ENCODE measurements around the gene HBEGF.
"Not testable (repeated sequence)": the region's sequence is repeated elsewhere in the genome, so short reads cannot be mapped to it uniquely, and the experiment has no call there.

Gene HBEGF

GRCh38 chr5:140344683-140345423 is 1.6 kb downstream of the HBEGF start:
- Histone ChIP-seq H3K4me3 (ENCODE audit: low read depth, low read length) (0 out of 2 replicates have a peak overlapping the region, but pooled peaks have one; percentile 78), H3K4me1 (ENCODE audit: control insufficient read depth, insufficient read depth, low read length) (peaks cover 15% of the 10 kb centered on the region), H3K27ac (ENCODE audit: low read depth, low read length) (no peak overlapping the region), H3K9me3 (ENCODE audit: control insufficient read depth, insufficient read depth, low read depth, low read length) (no peaks in the 10 kb centered on the region), H3K36me3 (ENCODE audit: control insufficient read depth, insufficient read depth, low read length) (no peaks in the 10 kb centered on the region), H3K27me3 (ENCODE audit: control insufficient read depth, insufficient read depth, low read length) (peaks cover 13% of the 10 kb centered on the region), H3K9ac (ENCODE audit: low read length) (no peak overlapping the region)

DNA sequence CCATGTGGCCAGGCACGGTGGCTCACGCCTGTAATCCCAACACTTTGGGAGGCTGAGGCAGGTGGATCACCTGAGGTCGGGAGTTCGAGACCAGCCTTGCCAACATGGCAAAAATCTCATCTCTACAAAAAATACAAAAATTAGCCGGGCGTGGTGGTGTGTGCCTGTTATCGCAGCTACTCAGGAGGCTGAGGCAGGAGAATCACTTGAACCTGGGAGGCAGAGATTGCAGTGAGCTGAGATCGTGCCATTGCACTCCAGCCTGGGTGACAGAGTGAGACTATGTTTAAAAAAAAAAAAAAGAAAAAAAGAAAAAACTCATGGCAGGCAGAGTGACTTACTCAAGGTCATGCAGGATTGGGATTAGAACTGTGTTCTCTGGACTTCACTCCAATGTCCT is 2.6 kb downstream of the HBEGF start:
- Histone ChIP-seq H3K27me3 (ENCODE audit: control insufficient read depth, insufficient read depth, low read length) (peaks cover 13% of the 10 kb centered on the region), H3K4me1 (ENCODE audit: control insufficient read depth, insufficient read depth, low read length) (peaks cover 15% of the 10 kb centered on the region)
- not testable (repeated sequence) for H3K9ac ChIP-seq (ENCODE audit: low read length); H3K27ac ChIP-seq (ENCODE audit: low read depth, low read length); H3K36me3 ChIP-seq (ENCODE audit: control insufficient read depth, insufficient read depth, low read length); H3K4me3 ChIP-seq (ENCODE audit: low read depth, low read length); H3K9me3 ChIP-seq (ENCODE audit: control insufficient read depth, insufficient read depth, low read depth, low read length)

- Histone ChIP-seq H3K36me3 (ENCODE audit: control insufficient read depth, insufficient read depth, low read length) (no peaks in the 10 kb centered on the region), H3K9me3 (ENCODE audit: control insufficient read depth, insufficient read depth, low read depth, low read length) (no peaks in the 10 kb centered on the region), H3K9ac (ENCODE audit: low read length) (no peak overlapping the region), H3K27me3 (ENCODE audit: control insufficient read depth, insufficient read depth, low read length) (peaks cover 13% of the 10 kb centered on the region), H3K4me3 (ENCODE audit: low read depth, low read length) (no peak overlapping the region), H3K4me1 (ENCODE audit: control insufficient read depth, insufficient read depth, low read length) (peaks cover 15% of the 10 kb centered on the region), H3K27ac (ENCODE audit: low read depth, low read length) (no peak overlapping the region)
Measured at GRCh38 chr5:140342896-140343295, 3.5 kb downstream of the HBEGF start.

DNA sequence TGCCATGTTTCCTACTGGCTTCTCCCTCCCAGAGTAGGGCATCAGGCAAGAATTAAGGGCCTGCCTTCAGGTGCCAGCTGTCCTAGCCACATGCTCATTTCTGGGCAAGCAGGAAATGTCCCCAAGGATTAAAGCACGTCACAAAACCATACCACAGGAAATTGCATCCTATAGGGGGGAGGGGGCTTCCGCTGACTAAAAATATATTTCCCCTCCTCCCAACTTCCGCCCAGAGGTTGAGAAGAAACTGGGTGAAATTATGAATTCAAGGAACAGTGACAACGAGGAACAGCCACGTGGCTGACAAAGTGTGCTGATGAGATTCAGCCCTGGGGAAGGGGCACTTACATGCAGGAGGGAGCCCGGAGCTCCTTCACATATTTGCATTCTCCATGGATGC is 4.1 kb downstream of the HBEGF start:
- H3K9me3 ChIP-seq (ENCODE audit: control insufficient read depth, insufficient read depth, low read depth, low read length), result no peaks in the 10 kb centered on the region
- no peak overlapping the region for H3K4me3 ChIP-seq (ENCODE audit: low read depth, low read length)
- peaks cover 13% of the 10 kb centered on the region for H3K27me3 ChIP-seq (ENCODE audit: control insufficient read depth, insufficient read depth, low read length)
- H3K4me1 ChIP-seq (ENCODE audit: control insufficient read depth, insufficient read depth, low read length), result peaks cover 15% of the 10 kb centered on the region
- no peak overlapping the region for H3K27ac ChIP-seq (ENCODE audit: low read depth, low read length)
- H3K9ac ChIP-seq (ENCODE audit: low read length), result no peak overlapping the region
- H3K36me3 ChIP-seq (ENCODE audit: control insufficient read depth, insufficient read depth, low read length), result no peaks in the 10 kb centered on the region

GRCh38 chr5:140341591-140341990 is 4.8 kb downstream of the HBEGF start:
- Histone ChIP-seq H3K9ac (ENCODE audit: low read length) (no peak overlapping the region), H3K4me1 (ENCODE audit: control insufficient read depth, insufficient read depth, low read length) (peaks cover 10% of the 10 kb centered on the region), H3K4me3 (ENCODE audit: low read depth, low read length) (no peak overlapping the region), H3K9me3 (ENCODE audit: control insufficient read depth, insufficient read depth, low read depth, low read length) (no peaks in the 10 kb centered on the region), H3K36me3 (ENCODE audit: control insufficient read depth, insufficient read depth, low read length) (no peaks in the 10 kb centered on the region), H3K27ac (ENCODE audit: low read depth, low read length) (no peak overlapping the region), H3K27me3 (ENCODE audit: control insufficient read depth, insufficient read depth, low read length) (peaks cover 13% of the 10 kb centered on the region)

- Histone ChIP-seq H3K27me3 (ENCODE audit: control insufficient read depth, insufficient read depth, low read length) (peaks cover 10% of the 10 kb centered on the region), H3K4me3 (ENCODE audit: low read depth, low read length) (no peak overlapping the region), H3K36me3 (ENCODE audit: control insufficient read depth, insufficient read depth, low read length) (no peaks in the 10 kb centered on the region), H3K4me1 (ENCODE audit: control insufficient read depth, insufficient read depth, low read length) (peaks cover 9% of the 10 kb centered on the region), H3K9me3 (ENCODE audit: control insufficient read depth, insufficient read depth, low read depth, low read length) (no peaks in the 10 kb centered on the region), H3K27ac (ENCODE audit: low read depth, low read length) (no peak overlapping the region), H3K9ac (ENCODE audit: low read length) (no peak overlapping the region)
Measured at GRCh38 chr5:140340605-140341121, 5.7 kb downstream of the HBEGF start.

DNA sequence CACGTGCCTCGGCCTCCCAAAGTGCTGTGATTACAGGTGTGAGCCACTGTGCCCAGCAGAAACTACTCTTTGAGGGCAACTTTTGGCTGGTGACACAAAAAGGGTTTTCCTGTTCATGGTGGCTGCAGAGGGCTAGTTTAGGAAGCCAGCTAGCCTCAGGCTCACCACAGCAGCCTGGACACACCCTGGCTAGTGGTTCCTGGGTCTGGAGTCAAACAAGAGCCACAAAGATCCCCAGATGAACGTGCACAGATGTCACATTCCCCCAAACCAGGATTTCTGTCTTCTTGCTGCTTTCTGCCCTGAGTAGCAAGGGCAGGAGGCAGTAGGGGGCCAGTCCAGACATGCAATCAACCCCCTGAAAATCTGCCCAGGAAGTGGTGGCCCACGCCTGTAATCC is 6.8 kb downstream of the HBEGF start:
- Histone ChIP-seq H3K4me3 (ENCODE audit: low read depth, low read length) (no peak overlapping the region), H3K9ac (ENCODE audit: low read length) (no peak overlapping the region), H3K27ac (ENCODE audit: low read depth, low read length) (no peak overlapping the region), H3K36me3 (ENCODE audit: control insufficient read depth, insufficient read depth, low read length) (no peaks in the 10 kb centered on the region), H3K27me3 (ENCODE audit: control insufficient read depth, insufficient read depth, low read length) (no peaks in the 10 kb centered on the region; the same call in 1 of the 2 replicates), H3K9me3 (ENCODE audit: control insufficient read depth, insufficient read depth, low read depth, low read length) (no peaks in the 10 kb centered on the region), H3K4me1 (ENCODE audit: control insufficient read depth, insufficient read depth, low read length) (no peaks in the 10 kb centered on the region)

GRCh38 chr5:140338908-140339307 is 7.5 kb downstream of the HBEGF start:
- Histone ChIP-seq H3K9ac (ENCODE audit: low read length) (no peak overlapping the region), H3K36me3 (ENCODE audit: control insufficient read depth, insufficient read depth, low read length) (no peaks in the 10 kb centered on the region), H3K27ac (ENCODE audit: low read depth, low read length) (no peak overlapping the region), H3K27me3 (ENCODE audit: control insufficient read depth, insufficient read depth, low read length) (no peaks in the 10 kb centered on the region), H3K9me3 (ENCODE audit: control insufficient read depth, insufficient read depth, low read depth, low read length) (no peaks in the 10 kb centered on the region), H3K4me1 (ENCODE audit: control insufficient read depth, insufficient read depth, low read length) (no peaks in the 10 kb centered on the region), H3K4me3 (ENCODE audit: low read depth, low read length) (no peak overlapping the region)

DNA sequence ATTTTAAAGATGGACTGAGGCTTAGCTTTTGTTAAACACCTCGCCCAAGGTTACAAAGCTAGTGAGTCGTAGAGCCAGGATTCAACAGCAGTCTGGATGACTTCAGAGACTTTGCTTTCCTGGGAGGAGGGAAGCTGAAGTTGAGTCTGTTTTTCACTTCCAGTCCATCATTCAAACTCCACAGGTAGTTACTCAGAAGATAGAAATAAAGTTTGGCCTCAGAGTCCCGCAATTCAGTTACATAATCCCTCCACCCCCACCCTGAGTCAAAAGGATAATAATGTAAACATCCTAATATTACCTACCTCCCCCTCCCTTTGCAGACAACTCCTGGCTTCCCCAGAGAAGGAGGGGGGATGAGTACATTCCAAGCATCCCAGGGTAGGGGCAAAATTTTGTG is 8.1 kb downstream of the HBEGF start:
- no peaks in the 10 kb centered on the region for H3K27me3 ChIP-seq (ENCODE audit: control insufficient read depth, insufficient read depth, low read length)
- no peak overlapping the region for H3K27ac ChIP-seq (ENCODE audit: low read depth, low read length)
- no peaks in the 10 kb centered on the region for H3K4me1 ChIP-seq (ENCODE audit: control insufficient read depth, insufficient read depth, low read length)
- no peak overlapping the region for H3K9ac ChIP-seq (ENCODE audit: low read length)
- H3K36me3 ChIP-seq (ENCODE audit: control insufficient read depth, insufficient read depth, low read length), result no peaks in the 10 kb centered on the region
- no peaks in the 10 kb centered on the region for H3K9me3 ChIP-seq (ENCODE audit: control insufficient read depth, insufficient read depth, low read depth, low read length)
- no peak overlapping the region for H3K4me3 ChIP-seq (ENCODE audit: low read depth, low read length)

GRCh38 chr5:140337880-140338279 is 8.5 kb downstream of the HBEGF start:
- no peaks in the 10 kb centered on the region for H3K27me3 ChIP-seq (ENCODE audit: control insufficient read depth, insufficient read depth, low read length)
- H3K4me1 ChIP-seq (ENCODE audit: control insufficient read depth, insufficient read depth, low read length), result no peaks in the 10 kb centered on the region
- no peak overlapping the region for H3K4me3 ChIP-seq (ENCODE audit: low read depth, low read length)
- H3K36me3 ChIP-seq (ENCODE audit: control insufficient read depth, insufficient read depth, low read length), result no peaks in the 10 kb centered on the region
- H3K27ac ChIP-seq (ENCODE audit: low read depth, low read length), result no peak overlapping the region
- H3K9ac ChIP-seq (ENCODE audit: low read length), result no peak overlapping the region
- H3K9me3 ChIP-seq (ENCODE audit: control insufficient read depth, insufficient read depth, low read depth, low read length), result no peaks in the 10 kb centered on the region

GRCh38 chr5:140336388-140336787 is 10.0 kb downstream of the HBEGF start:
- Histone ChIP-seq H3K36me3 (ENCODE audit: control insufficient read depth, insufficient read depth, low read length) (no peaks in the 10 kb centered on the region), H3K27ac (ENCODE audit: low read depth, low read length) (no peak overlapping the region), H3K27me3 (ENCODE audit: control insufficient read depth, insufficient read depth, low read length) (no peaks in the 10 kb centered on the region), H3K9me3 (ENCODE audit: control insufficient read depth, insufficient read depth, low read depth, low read length) (no peaks in the 10 kb centered on the region), H3K4me1 (ENCODE audit: control insufficient read depth, insufficient read depth, low read length) (no peaks in the 10 kb centered on the region), H3K4me3 (ENCODE audit: low read depth, low read length) (no peak overlapping the region), H3K9ac (ENCODE audit: low read length) (no peak overlapping the region)
